DOHH2 (cell line): ENCODE measurements around the gene KCNQ1.

Experiments
- H3F3A ChIP-seq: fragments of 200-600 bp; sonication (generic), shearing (Covaris generic); 2 replicates; pipeline ENCODE4 v1.6.0; 2016; ENCODE audit warnings: antibody characterized with exemption, mild to moderate bottlenecking; ENCODE audit not compliant: control insufficient read depth, insufficient read depth
- H3K27ac ChIP-seq: fragments of 200-600 bp; sonication (generic); 2 replicates; pipeline ENCODE4 v1.5.1; 2014; ENCODE audit warnings: low read depth, mild to moderate bottlenecking, low read length, moderate library complexity
- H3K27me3 ChIP-seq: fragments of 200-600 bp; sonication (generic); 2 replicates; pipeline ENCODE4 v1.6.1; 2014; ENCODE audit warnings: mild to moderate bottlenecking, low read length, mixed read lengths; ENCODE audit not compliant: control insufficient read depth
- H3K36me3 ChIP-seq: fragments of 200-600 bp; sonication (generic); 2 replicates; pipeline ENCODE4 v1.6.1; 2014; ENCODE audit warnings: mild to moderate bottlenecking, low read length, moderate library complexity, mixed read lengths; ENCODE audit not compliant: control insufficient read depth
- H3K4me1 ChIP-seq: fragments of 200-600 bp; sonication (generic); 2 replicates; pipeline ENCODE4 v1.6.1; 2014; ENCODE audit warnings: mild to moderate bottlenecking, low read length, mixed read lengths; ENCODE audit not compliant: control insufficient read depth
- H3K4me2 ChIP-seq: fragments of 200-600 bp; sonication (generic); 2 replicates; pipeline ENCODE4 v1.6.0; 2014; ENCODE audit warnings: mild to moderate bottlenecking, low read length, moderate library complexity
- H3K4me3 ChIP-seq: fragments of 200-600 bp; sonication (generic); 2 replicates; pipeline ENCODE4 v1.5.1; 2014; ENCODE audit warnings: mild to moderate bottlenecking, low read length, mixed read lengths
- H3K79me2 ChIP-seq: fragments of 200-600 bp; sonication (generic); 2 replicates; pipeline ENCODE4 v1.6.1; 2014; ENCODE audit warnings: mild to moderate bottlenecking, low read length, mixed read lengths; ENCODE audit not compliant: control insufficient read depth
- H3K9me2 ChIP-seq: fragments of 200-600 bp; sonication (generic); replicated peaks from 2 replicates; pipeline ENCODE4 v1.6.1; 2014; ENCODE audit warnings: mild to moderate bottlenecking, low read length, mixed read lengths; ENCODE audit not compliant: control insufficient read depth
- H3K9me3 ChIP-seq: fragments of 200-600 bp; sonication (generic); 2 replicates; pipeline ENCODE4 v1.6.1; 2014; ENCODE audit warnings: antibody characterized with exemption, low read length, mixed read lengths; ENCODE audit not compliant: control insufficient read depth, insufficient read depth
- H4K20me1 ChIP-seq: fragments of 200-600 bp; sonication (generic); 2 replicates; pipeline ENCODE4 v1.6.0; 2014; ENCODE audit warnings: low read depth, mild to moderate bottlenecking, antibody characterized with exemption, low read length, moderate library complexity; ENCODE audit not compliant: control insufficient read depth, insufficient read depth
- CTCF ChIP-seq: fragments of 200-600 bp; sonication (generic); IDR thresholded peaks from one replicate; pipeline ENCODE4 v1.5.1; 2014; ENCODE audit warnings: antibody characterized with exemption, mild to moderate bottlenecking, low read depth, low read length; ENCODE audit not compliant: poor library complexity, severe bottlenecking
- EZH2phosphoT487 ChIP-seq: fragments of 200-600 bp; sonication (generic); IDR thresholded peaks from 2 replicates; pipeline ENCODE4 v1.6.1; 2017; ENCODE audit warnings: borderline replicate concordance, mild to moderate bottlenecking, antibody characterized with exemption, low read length, moderate library complexity, mixed read lengths

The KCNQ1 gene

GRCh38 chr11:2732261-2732939 is 287.6 kb downstream of the KCNQ1 start:
- Histone ChIP-seq H3K4me1 (no peaks in the 10 kb centered on the region), H3F3A (no peaks in the 10 kb centered on the region), H4K20me1 (no peaks in the 10 kb centered on the region), H3K36me3 (no peaks in the 10 kb centered on the region), H3K27me3 (no peaks in the 10 kb centered on the region), H3K4me3 (no peak overlapping the region), H3K9me2 (no peaks in the 10 kb centered on the region), H3K79me2 (no peaks in the 10 kb centered on the region), H3K27ac (no peak overlapping the region), H3K4me2 (no peak overlapping the region), H3K9me3 (no peaks in the 10 kb centered on the region)
- TF ChIP-seq CTCF (no peak), EZH2phosphoT487 (no peak)

DNA sequence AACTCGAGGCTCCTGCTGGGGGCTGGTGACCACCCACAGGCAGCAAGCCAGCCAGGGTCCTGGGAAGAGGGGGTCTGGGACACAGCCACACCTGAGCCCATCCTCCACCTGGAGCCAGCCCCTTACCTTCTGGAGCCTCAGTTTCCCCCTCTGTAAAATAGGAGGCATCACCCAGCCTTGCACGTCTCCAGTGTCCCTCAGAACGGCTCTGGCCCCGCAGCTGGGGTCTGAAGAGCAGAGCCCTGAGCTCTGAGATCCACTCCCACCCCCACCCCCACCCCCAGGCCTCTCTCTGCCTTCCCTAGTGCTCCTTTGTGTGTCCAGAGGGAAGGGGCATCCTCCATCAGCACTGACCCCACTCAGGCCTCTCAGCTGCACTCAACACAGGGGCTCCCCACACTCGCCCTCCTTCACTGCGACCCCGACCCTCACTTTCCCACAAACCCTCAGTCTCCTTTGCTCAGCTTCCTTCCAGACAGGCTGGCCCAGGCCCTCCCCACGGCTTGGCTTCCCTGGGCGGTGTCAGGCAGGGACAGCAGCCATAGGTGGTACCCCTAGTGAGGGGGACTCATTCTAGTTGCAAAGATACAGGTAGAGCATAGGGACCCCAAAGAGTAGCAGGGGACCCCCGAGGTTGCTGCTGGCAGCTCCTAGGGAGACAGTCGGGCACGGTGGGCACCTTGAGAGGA is 288.3 kb downstream of the KCNQ1 start:
- Histone ChIP-seq H3K36me3 (no peaks in the 10 kb centered on the region), H3K4me3 (no peak overlapping the region), H4K20me1 (no peaks in the 10 kb centered on the region), H3K4me2 (no peak overlapping the region), H3K9me2 (no peaks in the 10 kb centered on the region), H3K9me3 (no peaks in the 10 kb centered on the region), H3K79me2 (no peaks in the 10 kb centered on the region), H3K4me1 (no peaks in the 10 kb centered on the region), H3K27me3 (no peaks in the 10 kb centered on the region), H3K27ac (no peak overlapping the region), H3F3A (no peaks in the 10 kb centered on the region)
- TF ChIP-seq EZH2phosphoT487, result no peak
- no peak for TF ChIP-seq CTCF

GRCh38 chr11:2734181-2735052 is 289.6 kb downstream of the KCNQ1 start:
- Histone ChIP-seq H3K9me3 (no peaks in the 10 kb centered on the region), H3F3A (no peaks in the 10 kb centered on the region), H3K4me1 (no peaks in the 10 kb centered on the region), H3K79me2 (no peaks in the 10 kb centered on the region), H4K20me1 (no peaks in the 10 kb centered on the region), H3K36me3 (no peaks in the 10 kb centered on the region), H3K27me3 (no peaks in the 10 kb centered on the region), H3K4me2 (no peak overlapping the region), H3K9me2 (no peaks in the 10 kb centered on the region), H3K27ac (no peak overlapping the region), H3K4me3 (no peak overlapping the region)
- TF ChIP-seq EZH2phosphoT487 (no peak), CTCF (no peak)
